ENCODE measurements around the gene DCTPP1. TPM values are rescaled to one million over a fixed set of nuclear protein-coding genes. Genes with fewer than 3 reads are reported as not detected.

DCTPP1 gene
- total RNA-seq, 1 donor from 2014 or later = 24.5 TPM

DNA sequence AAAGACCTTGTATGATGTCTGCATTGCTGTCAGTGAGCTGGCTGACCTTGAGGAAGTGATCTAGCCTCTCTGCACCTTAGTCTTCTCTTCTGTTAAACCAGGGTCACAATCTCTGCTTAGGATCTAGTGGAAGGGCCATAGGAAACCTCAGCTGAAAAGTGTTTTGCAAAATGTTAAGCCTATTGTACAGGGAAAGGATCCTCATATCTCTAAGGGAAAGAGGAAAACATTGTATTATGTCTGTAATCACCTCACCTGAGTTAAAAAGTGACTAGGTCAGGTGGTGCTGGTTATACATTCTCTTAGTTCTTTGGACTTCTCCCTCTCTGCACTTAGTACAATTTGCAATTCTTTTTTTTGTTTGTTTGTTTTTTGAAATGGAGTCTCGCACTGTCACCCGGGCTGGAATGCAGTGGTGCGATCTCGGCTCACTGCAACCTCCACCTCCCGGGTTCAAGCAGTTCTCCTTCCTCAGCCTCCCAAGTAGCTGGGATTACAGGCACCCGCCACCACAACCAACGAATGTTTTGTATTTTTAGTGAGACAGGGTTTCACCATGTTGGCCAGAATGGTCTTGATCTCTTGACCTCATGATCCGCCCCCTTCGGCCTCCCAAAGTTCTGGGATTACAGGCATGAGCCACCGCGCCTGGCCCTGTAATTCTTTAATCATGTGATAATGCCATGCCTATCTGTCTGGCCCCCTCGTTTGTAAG lies 17.8 kb upstream of the DCTPP1 start:
- DNase-seq (ENCODE audit: low read depth) = peak; percentile 76

DNA sequence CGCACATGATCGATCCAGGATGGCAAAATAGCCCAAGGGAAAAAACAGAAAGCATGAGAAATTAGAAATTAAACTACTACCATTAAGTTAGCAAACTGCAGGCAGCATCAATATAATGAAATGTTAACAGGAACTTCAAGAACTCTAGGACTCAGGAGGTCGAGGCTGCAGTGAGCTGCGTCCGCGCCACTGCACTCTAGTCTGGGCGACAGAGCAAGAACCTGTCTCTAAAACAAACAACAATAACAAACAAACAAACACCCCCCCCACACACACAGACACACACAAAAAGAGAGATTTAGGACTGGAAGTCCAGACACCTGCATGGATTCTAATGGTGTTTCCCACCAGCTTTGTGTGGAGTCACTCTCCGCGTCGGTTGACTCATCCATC lies 16.4 kb upstream of the DCTPP1 start:
- DNase-seq (ENCODE audit: low read depth) = no peak

DNA sequence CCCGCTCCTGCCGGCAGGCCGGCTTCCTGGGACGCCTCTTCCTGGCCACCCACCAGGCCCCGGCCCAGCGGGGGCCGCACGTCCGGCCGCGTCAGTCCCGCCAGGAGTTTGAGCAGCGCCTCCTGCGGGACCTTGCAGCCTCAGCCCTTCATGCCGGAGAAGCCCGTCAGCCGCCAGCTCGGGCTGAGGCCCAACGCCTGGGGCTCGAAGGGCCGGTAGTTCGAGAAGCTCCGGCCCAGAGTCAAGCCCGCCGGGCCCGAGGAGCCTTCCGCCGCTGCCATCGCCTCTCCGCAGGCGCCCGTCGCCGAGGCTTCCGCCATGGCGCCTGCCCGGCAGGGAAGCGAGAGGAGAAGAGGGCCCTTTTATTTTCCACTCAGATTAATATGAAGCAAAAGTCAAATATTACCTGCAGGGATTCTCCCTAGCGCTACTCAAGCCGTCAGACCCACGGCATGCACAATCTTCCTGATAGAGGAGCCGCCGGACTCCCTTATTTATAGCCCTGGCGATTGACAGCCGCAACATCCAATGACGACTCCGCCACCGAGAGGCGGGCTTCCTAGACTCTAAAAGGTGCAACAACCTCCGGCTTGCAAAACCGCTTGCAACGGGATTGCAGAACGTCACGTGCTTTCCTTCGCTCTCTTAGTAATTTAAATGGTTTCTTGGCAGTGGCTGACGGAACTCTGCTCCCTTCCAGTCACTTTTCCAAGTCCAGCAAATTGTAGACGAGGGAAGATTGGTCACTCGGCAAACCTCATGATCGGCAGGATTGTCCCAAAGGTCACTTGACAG lies 15.8 kb upstream of the DCTPP1 start, which contains the start of gene SEPHS2:
Gene SEPHS2, minus strand, starts transcription at position 467 of the 795 bp plus-strand sequence. Its CDS starts 147 bp downstream, at position 320.
- DNase-seq (ENCODE audit: low read depth) = peak; percentile 97

DNA sequence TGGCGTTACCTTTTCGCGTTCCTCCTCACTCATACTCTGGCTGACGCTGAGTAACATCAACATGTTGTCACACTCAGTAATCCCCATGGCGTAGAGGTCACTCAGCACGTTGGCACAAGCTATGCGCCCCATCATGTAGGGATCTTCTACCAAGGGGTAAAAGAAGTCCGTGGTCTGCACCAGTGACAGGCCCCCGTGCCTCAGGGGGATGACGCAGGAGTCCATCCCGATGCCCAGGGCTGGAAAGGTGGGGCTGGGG lies 15.2 kb upstream of the DCTPP1 start:
- no peak for DNase-seq (ENCODE audit: low read depth)

DNA sequence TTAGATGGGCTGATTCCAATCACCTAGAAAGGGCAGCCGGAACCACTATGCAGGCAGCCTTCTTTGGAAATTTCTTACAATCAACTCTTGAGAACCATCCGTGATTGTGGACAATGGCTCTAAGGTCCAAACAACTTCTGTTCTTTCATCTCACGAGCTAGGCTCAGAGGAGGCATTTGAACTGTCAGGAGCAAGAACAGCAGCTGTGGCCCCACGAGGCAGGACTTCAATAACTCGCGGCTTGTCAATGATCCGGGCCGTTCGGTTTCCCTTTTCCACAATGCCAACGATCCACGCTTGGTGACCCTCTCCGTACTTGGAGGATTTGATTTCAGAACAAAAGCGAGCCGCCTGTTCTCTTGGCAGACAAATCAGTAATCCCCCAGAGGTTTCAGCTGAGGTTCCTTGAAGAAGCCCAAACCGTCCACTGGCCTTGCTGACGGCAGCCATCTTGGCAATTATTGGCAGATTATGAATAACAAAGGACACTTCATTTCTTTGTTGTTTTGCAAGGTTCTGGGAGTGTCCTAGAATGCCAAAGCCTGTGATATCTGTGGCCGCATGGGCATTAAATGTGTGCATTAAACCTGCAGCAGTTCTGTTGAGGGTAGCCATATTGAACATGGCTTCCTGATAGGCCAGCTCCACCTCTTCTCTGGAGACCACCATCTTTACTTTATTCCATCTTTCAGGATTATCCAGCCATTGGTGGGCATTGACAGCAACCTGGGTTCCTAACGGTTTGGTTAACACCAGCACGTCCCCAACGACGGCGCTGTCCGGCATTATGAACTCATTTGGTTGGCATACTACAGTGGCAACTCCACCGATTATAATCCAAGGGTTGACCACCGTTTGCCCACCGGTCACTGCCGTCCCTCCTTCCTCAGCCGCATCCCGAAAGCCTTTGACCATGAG lies 14.7 kb upstream of the DCTPP1 start:
- DNase-seq (ENCODE audit: low read depth) = no peak

DNA sequence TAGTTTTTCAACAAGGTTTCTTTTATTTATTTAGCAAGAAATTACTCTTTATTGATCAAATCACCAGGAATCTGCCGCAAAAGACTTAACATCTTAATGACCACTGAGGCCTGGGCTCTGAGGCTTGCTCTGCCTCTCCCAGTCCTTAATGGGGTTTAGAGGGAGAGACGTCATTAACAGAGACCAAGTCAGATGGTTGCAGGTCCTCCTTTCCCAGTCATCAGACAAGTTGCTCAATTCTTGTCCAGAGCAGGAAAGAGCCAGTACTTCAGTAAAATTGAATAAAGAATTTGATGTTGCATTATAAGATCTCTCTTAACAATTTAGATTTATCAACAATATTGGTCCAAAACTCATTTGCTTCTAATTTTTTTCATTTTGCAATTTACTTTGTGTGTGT lies 13.8 kb upstream of the DCTPP1 start:
- DNase-seq (ENCODE audit: low read depth) = no peak

DNA sequence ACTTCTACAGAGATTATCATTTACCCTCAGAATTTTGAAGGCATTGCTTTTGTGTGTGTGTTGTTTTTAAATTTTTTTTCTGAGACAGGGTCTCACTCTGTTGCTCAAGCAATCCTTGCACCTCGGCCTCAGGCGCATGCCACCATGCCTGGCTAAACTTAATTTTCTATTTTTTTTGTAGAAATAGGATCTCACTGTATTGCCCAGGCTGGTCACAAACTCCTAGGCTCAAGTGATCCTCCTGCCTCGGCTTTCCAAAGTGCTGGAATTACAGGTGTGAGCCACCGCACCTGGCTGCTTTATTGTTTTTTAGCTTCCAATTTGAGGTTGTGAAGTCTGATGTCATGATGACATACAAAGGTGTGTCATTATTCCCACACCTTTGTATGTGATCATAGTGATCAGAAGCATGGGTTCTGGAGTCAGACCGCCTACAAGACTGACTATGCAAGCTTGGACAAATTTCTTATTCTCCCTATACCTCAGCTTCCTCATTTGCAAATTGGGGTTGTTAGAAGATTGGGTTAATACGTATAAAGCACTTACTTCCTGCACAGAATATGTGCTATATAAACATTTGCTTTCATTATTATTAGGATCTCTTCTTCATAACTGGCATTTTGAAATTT lies 10.0 kb upstream of the DCTPP1 start:
- no peak for DNase-seq (ENCODE audit: low read depth)

DNA sequence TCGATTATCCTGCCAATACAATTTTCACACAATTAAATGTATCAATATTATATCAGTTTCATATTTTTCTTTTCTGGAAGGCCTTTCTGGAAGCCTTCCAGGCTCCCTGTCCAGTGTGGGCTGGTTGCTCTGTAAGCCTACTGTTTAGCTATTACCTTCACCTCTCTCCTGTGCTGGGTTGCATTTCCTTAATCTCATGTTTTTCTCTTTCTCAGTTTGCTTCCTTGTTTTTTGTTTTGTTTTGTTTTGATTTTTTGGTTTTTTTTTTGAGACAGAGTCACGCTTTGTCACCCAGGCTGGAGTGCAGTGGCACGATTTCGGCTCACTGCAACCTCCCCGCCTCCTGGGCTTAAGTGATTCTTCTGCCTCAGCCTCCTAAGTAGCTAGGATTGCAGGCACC lies 9.0 kb upstream of the DCTPP1 start:
- no peak for DNase-seq (ENCODE audit: low read depth)

DNA sequence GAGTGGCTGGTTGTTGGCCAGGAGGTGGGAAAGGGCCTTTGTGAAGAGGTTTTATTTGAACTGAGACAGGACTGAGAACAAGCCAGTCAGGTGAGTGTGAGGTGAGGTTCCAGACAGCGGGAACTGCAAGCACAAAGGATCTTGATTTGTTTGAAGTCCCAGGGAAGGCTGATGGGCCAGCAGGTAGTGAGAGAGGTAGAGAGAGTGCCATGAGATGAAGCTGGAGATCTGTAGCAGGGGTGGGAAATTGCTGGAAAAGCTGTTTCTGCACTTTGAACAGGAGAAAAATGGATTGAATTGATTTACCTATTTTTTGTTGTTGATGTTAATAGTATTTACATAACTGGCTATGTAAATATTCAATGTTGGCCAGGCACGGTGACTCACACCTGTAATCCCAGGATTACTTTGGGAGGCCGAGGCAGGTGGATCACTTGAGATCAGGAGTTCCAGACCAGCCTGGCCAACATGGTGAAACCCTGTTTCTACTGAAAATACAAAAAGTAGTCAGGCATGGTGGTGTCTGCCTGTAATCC lies 7.7 kb upstream of the DCTPP1 start:
- no peak for DNase-seq (ENCODE audit: low read depth)

DNA sequence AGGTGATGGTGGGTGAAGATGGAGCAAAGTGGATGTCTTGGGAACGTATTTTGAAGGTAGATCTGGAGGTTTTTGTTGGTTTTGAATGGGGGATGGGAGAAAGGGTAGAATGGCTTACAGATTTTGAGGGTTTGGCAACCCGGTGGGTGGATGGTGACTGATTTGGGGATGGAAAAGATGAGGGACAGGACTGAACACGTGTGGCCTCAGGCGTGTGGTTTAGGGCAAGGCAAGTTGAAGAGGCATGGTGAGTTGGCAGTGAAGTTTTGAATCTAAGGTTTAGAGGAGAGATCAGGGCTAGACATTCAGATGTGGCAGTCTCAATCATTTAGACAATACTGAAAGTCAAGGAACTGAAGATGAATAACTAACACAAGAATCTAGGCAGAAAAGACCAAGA lies 5.0 kb upstream of the DCTPP1 start:
- no peak for DNase-seq (ENCODE audit: low read depth)

DNA sequence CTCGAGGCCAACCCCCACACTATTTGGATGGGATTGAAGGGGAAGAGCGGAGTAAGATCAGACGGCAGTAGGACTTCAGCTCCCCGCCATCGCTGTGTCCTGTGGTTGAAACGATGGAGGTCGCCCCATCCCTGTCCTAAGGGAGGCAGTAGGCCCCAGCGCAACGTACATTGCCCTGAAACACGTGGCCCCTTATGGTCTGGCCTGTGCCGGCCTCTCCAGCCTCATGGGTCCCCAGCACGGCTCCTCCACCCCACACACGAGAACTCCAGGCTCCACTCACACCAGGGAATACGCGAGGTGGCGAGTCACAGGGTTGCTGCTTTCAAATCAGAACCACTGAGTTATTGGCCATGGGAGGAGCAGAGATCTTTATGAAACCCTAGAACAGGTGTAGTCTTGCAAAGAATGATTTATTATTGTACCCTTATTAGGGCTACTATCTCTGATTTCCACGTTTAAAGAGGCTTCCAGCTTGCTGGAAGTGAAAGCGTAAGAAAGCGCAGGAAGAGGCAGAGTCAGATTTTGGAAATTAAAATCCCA lies 669 bp upstream of the DCTPP1 start:
- no peak for DNase-seq (ENCODE audit: low read depth)

DNA sequence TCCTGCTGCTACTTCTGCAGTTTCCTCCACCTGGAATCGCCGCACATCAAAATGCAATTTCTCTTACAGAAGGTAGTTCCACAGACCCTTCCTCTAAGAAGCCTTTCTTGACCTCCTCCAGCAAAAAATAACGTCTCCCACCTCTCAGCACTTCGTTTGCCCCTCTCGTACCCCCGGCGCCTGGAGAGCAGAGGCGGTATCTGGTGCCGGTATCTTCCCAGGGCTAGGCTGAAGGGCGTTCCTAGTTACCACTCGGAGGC lies 482 bp downstream of the DCTPP1 start:
- DNase-seq (ENCODE audit: low read depth) = no peak

DNA sequence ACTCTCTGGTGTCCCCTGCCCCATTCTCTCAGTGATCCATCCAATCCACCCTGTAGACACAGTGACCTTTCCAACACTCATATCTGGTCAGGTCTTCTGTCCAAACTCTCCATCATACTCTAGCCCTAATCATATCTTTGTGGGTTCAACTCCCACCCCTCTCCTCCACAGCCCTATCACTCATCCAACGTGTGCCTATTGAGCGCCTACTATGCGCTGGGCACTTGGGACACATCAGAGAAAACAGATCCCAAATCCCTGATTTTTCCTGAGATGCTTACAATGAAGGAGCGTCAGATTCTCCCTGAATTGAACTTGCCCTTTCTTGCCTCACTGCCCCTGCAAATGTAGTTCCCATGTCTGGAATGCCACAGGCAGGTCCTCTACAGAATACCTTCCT lies 1.8 kb downstream of the DCTPP1 start:
- DNase-seq (ENCODE audit: low read depth) = no peak

DNA sequence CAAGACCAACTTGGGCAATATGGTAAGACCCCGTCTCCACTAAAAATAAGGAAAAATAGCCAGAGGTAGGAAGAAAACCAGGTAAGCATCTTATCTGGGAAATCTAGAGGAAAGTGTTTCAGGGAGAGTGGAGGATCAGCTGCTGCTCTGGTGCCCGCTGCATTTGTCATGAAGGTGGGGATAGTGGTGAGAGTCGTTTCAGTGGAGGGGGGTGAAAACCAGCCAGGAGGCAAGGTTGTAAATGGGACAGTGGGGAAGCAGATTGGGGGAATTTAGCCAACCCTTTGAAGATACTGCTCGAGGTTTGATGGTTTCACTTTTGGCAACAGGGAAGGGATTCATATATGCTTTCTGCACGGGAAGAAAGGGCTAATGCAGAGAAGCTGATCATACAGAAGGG lies 8.8 kb downstream of the DCTPP1 start:
- DNase-seq (ENCODE audit: low read depth) = no peak

DNA sequence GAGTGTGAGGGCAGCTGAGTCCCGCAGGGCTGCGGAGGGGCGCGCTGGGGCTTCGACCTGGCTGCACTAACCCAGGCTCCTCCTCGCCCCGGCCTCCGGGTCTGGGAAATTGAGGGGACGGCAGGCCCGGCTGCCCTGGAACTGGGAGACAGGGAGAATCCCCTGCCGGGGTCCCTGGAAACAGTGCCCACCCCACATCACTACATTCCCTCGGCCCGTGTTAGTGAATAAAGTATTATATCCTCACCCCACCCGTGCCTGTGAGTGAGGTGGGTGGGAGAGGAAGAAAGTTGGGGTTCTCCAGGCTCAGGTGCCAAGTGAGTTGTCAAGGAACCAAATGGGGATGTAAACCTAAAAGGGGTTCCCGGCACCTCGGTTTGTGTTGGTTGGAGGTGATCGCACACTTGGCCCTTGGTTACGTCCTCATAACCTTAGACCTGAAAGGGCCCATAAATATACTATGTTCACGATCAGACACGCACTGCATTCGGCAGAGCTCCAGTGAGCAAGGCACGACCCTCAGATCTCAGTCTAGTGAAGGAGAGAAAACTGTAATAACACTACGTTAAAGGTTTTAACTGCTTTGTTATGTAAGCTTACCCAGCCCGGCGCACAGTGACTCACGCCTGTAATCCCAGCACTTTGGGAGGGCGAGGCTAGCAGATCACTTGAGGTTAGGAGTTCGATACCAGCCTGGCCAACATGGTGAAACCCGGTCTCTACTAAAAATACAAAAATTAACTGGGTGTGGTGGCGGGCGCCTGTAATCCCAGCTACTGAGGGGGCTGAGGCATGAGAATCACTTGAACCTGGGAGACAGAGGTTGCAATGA lies 11.3 kb downstream of the DCTPP1 start:
- DNase-seq (ENCODE audit: low read depth) = no peak

DNA sequence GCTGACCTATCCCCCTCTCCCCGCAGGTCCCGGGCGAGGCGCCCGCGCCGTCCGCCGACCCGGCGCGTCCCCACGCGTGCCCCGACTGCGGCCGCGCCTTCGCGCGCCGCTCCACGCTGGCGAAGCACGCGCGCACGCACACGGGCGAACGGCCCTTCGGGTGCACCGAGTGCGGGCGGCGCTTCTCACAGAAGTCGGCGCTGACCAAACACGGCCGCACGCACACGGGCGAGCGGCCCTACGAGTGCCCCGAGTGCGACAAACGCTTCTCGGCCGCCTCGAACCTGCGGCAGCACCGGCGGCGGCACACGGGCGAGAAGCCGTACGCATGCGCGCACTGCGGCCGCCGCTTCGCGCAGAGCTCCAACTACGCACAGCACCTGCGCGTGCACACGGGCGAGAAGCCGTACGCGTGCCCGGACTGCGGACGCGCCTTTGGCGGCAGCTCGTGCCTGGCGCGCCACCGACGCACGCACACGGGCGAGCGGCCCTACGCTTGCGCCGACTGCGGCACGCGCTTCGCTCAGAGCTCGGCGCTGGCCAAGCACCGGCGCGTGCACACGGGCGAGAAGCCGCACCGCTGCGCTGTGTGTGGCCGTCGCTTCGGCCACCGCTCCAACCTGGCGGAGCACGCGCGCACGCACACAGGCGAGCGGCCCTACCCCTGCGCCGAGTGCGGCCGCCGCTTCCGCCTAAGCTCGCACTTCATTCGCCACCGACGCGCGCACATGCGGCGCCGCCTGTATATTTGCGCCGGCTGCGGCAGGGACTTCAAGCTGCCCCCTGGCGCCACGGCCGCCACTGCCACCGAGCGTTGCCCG lies 12.1 kb downstream of the DCTPP1 start:
- peak; percentile 60 for DNase-seq (ENCODE audit: low read depth)

DNA sequence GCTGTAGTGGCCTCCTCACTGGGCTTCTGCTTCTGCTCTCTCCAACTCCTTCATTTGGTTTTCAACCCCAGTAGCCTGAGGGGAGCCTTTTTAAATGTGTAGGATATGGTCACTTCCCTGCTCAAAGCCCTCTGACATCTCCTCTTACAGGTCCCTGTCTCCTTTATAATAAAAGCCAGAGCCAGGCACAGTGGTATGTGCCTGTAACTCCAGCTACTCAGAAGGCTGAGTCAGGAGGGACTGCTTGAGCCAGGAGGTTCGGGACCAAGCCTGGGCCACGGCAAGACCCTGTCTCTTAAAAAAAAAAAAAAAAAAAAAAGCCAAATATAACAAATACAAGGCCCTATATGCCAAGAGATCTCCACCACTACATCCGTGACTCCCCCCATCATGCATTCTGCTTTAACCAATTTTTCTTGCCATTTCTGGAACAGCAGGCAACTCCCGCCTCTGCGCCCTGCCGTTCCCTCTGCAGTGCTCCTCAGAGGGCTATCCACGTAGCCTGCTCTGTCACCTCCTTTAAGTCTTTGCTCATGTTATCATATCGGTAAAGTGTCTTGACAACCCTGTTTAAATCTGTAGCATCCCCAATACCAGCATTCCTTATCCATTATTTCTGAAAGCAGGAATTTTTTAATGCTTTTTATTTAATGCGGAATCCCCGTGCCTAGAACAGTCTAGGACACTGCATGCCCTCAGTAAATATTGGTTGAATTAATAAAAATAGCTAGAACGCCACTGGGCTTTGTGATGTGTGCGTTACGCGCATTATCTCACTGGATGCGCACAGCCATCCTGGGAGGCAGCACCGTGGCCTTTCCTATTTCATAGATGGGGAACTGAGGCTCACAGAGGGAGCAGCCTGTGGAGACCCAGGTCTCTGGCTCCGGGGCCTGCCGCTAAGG lies 13.0 kb downstream of the DCTPP1 start:
- DNase-seq (ENCODE audit: low read depth) = no peak

DNA sequence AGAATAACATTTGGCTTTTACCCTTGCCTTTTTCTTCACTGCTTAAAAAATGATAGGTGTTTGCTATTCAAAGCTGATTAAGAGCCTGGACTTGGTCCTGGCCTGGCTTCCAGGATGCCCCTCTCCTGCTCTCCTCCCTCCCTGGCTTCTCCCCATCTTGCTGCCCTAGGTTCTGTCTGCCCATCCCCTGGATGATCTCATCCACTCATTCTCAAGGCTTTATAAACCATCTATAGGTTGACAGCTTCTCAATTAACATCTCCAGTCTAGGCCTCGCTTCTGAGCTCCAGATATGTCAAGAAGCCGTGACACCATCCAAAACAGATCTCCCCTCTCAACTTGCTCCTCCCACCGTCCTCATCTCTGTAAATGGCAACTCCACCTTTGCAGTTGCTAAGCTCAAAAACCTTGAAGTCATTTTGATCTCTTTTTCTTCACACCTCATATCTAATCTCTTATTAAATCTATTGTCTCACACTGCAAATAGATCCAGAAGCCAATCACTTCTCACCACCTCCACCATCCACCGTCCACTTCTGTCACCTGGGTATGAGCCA lies 13.7 kb downstream of the DCTPP1 start:
- DNase-seq (ENCODE audit: low read depth) = no peak

DNA sequence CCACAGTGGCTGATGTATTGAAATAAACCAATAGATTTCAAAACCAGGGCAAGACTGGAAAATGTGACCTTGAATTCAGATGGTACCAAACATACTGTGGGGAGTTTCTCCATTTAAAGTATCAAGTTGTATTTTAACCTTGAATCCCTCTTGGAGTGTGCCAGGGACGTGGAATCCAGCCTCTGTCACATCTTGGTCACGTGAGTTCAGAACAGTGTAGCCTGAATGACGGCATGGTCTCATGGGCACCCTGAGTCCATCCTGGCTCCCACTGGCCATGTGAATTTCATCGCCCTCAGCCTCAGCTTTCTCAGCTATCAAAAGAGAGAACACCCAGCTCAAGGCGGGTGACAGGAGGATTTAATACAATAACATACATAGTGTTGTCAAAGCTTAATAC lies 15.7 kb downstream of the DCTPP1 start:
- DNase-seq (ENCODE audit: low read depth) = no peak
